ENCODE measurements around the gene KCNH3. TPM values are rescaled to one million over a fixed set of nuclear protein-coding genes. Genes with fewer than 3 reads are reported as not detected.

Gene KCNH3
- total RNA-seq, 2 donors from 2014 or later, result 0.19 to 1.0 TPM

DNA sequence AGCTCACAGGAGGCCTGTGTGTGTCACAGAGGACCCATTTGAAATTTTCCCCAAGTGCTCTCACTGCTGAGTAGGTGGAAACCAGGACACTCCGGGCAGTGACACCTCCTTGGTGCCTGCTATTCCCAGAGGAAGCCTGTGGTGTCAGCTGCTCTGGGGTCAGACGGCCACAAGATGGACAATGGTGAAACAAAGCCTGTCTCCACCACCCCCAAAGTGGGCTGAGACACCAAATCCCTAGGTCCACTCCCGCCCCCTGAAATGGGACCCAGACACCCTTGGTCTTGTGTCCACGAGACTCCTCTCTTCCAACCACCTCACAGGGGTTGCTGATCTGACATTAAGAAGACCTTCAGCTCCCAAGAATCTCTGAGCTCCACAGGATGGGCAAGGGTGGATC lies 7.0 kb downstream of the KCNH3 start:
- H3K36me3 ChIP-seq, result no peaks in the 10 kb centered on the region
- TF ChIP-seq, protein P1, sequence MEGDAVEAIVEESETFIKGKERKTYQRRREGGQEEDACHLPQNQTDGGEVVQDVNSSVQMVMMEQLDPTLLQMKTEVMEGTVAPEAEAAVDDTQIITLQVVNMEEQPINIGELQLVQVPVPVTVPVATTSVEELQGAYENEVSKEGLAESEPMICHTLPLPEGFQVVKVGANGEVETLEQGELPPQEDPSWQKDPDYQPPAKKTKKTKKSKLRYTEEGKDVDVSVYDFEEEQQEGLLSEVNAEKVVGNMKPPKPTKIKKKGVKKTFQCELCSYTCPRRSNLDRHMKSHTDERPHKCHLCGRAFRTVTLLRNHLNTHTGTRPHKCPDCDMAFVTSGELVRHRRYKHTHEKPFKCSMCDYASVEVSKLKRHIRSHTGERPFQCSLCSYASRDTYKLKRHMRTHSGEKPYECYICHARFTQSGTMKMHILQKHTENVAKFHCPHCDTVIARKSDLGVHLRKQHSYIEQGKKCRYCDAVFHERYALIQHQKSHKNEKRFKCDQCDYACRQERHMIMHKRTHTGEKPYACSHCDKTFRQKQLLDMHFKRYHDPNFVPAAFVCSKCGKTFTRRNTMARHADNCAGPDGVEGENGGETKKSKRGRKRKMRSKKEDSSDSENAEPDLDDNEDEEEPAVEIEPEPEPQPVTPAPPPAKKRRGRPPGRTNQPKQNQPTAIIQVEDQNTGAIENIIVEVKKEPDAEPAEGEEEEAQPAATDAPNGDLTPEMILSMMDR (IDR thresholded peaks at IDR 0.05), result no peak
- H3K4me1 ChIP-seq, result peaks cover 0 to 14% of the 10 kb centered on the region in 2 donors
- no peaks in the 10 kb centered on the region for H3K27me3 ChIP-seq
- H3K4me3 ChIP-seq, result no peak overlapping the region
- no peak for DNase-seq (ENCODE audit: low spot score)
- no peak overlapping the region for H3K27ac ChIP-seq
- no peaks in the 10 kb centered on the region for H3K9me3 ChIP-seq

DNA sequence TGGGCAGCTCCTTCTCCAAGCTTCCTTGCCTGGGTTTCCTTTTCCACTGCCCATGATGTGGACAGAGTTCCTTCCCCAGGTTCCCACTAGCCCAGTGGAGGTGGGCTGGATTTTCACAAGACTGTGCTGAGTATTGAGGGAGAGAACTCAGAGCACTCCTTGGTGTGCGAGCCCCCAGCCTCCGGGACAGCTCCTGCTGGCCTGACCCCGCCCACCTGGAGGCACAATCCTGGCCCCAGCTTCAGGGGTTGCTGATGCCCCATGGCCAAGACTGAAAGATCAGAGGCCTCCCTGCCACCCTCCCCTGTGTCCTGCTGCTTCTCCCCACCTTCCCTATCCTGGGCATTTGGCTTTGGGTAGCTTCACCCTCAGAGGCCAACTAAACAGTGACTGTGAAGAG lies 7.7 kb downstream of the KCNH3 start:
- Histone ChIP-seq H3K27me3 (no peaks in the 10 kb centered on the region), H3K36me3 (no peaks in the 10 kb centered on the region), H3K9me3 (no peaks in the 10 kb centered on the region), H3K27ac (no peak overlapping the region), H3K4me3 (no peak overlapping the region), H3K4me1 (peaks cover 0 to 14% of the 10 kb centered on the region in 2 donors)
- no peak for DNase-seq (ENCODE audit: low spot score)
- TF ChIP-seq, protein P1 (IDR thresholded peaks at IDR 0.05), result no peak

DNA sequence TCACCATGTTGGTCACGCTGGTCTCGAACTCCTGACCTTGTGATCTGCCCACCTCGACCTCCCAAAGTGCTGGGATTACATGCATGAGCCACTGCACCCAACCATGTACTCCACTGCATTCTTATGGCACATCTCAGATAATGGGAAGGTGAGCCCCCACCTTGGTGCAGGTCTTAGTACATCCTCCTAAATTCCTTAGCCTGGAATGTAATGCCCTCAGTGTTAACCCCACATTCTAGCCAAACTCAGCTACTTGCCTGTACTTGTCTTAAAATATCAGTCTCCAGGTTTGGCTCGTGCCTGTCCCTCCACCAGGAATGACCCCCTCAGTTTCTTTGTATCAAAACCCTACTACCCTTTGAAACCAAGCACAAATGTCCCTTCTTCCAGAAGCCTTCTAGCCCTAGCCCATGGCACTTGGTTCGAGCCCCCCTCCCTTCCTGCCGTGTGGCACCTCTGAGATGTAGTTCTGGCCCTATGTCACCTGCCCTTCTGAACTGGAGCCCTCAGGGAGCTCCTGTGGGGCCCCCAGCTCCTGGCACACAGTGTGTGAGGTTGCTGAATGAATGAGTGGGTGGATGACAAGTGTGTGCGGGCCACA lies 8.4 kb downstream of the KCNH3 start:
- TF ChIP-seq, protein P1 (IDR thresholded peaks at IDR 0.05), result no peak
- no peak for DNase-seq (ENCODE audit: low spot score)
- Histone ChIP-seq H3K36me3 (no peaks in the 10 kb centered on the region), H3K4me1 (peaks cover 0 to 21% of the 10 kb centered on the region in 2 donors), H3K27me3 (no peaks in the 10 kb centered on the region), H3K27ac (no peak overlapping the region), H3K4me3 (no peak overlapping the region), H3K9me3 (no peaks in the 10 kb centered on the region)

DNA sequence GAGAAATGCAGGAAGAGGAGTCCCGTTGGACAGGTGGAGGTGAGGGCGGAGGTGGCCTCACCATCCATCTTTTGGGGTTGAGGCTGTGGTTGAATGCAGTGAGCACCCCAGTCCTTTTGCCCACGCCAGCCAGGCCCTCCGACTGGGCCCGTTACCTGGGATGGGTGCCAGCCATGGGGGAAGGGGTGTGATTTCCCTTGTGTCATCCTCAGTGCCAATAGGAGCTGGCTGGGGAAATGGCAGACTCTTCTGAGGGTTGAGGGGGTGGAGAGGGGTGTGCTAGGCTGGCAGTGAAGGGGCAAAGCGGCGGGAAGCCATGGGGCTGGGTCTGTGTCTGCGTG lies 9.6 kb downstream of the KCNH3 start:
- DNase-seq (ENCODE audit: low spot score), result no peak
- no peaks in the 10 kb centered on the region for H3K9me3 ChIP-seq
- H3K4me1 ChIP-seq, result peaks cover 0 to 25% of the 10 kb centered on the region in 2 donors
- TF ChIP-seq, protein P1 (IDR thresholded peaks at IDR 0.05), result no peak
- H3K4me3 ChIP-seq, result peak overlapping the region in 1 of 2 donors; percentile 50
- no peak overlapping the region for H3K27ac ChIP-seq
- no peaks in the 10 kb centered on the region for H3K27me3 ChIP-seq
- H3K36me3 ChIP-seq, result no peaks in the 10 kb centered on the region

DNA sequence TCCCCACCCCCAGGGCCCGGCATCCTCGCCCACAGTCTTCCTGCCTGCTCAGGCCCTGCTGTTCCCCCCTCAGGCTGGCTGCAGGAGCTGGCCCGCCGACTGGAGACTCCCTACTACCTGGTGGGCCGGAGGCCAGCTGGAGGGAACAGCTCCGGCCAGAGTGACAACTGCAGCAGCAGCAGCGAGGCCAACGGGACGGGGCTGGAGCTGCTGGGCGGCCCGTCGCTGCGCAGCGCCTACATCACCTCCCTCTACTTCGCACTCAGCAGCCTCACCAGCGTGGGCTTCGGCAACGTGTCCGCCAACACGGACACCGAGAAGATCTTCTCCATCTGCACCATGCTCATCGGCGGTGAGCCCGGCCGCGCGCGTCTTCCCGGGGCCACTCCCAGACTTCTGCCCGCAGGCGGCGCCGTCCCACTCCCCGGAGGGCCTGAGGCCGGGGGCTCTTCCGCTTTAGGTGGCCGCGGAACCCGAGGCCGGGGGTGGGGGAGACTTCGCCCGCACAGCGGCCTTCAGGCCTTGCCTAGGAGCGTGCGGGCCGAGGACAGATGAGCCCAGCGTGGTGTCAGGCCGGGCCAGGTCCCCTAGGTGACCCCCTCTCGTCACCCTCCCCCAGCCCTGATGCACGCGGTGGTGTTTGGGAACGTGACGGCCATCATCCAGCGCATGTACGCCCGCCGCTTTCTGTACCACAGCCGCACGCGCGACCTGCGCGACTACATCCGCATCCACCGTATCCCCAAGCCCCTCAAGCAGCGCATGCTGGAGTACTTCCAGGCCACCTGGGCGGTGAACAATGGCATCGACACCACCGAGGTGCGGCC lies 10.2 kb downstream of the KCNH3 start:
- H3K4me1 ChIP-seq, result peaks cover 0 to 25% of the 10 kb centered on the region in 2 donors
- no peaks in the 10 kb centered on the region for H3K27me3 ChIP-seq

More for the DNA sequence above, 10.2 kb downstream of the KCNH3 start:
- Histone ChIP-seq H3K9me3 (no peaks in the 10 kb centered on the region), H3K27ac (no peak overlapping the region), H3K36me3 (no peaks in the 10 kb centered on the region), H3K4me3 (peak overlapping the region; percentile 25 to 50)
- no peak for DNase-seq (ENCODE audit: low spot score)
- TF ChIP-seq, protein P1 (IDR thresholded peaks at IDR 0.05), result peak; percentile 42 to 69

All from right atrium auricular region (tissue), 2 donors.